GM19043 (cell line): ENCODE results near the gene CDO1.

ENCODE experiments used
- ATAC-seq: cut with Tn5 transposase; IDR thresholded peaks from one replicate; pipeline ENCODE4 v1.9.1; 2021; ENCODE audit warnings: low read depth; ENCODE audit not compliant: unreplicated experiment

Gene CDO1

GRCh38 chr5:115816226-115817081, at the start of gene CDO1:
CDO1 (minus strand) TSS chr5:115816659; CDS start chr5:115816397, 262 bp downstream.
- ATAC-seq, result no peak

- ATAC-seq, result no peak
These were observed 42.9 kb upstream of the CDO1 start for GRCh38 chr5:115859378-115859777.

- ATAC-seq, result no peak
These were observed 41.9 kb upstream of the CDO1 start for GRCh38 chr5:115858396-115858795.

GRCh38 chr5:115857626-115858349, 41.3 kb upstream of the CDO1 start:
- ATAC-seq, result no peak

GRCh38 chr5:115857057-115857479, 40.6 kb upstream of the CDO1 start:
- ATAC-seq, result no peak

GRCh38 chr5:115855959-115856358, 39.5 kb upstream of the CDO1 start:
- ATAC-seq, result no peak

GRCh38 chr5:115854139-115854538, 37.7 kb upstream of the CDO1 start:
- ATAC-seq, result no peak

- ATAC-seq, result no peak
These were observed 34.4 kb upstream of the CDO1 start for GRCh38 chr5:115850744-115851416.

- ATAC-seq, result no peak
These were observed 32.9 kb upstream of the CDO1 start for GRCh38 chr5:115849258-115849798.

GRCh38 chr5:115847290-115847689, 30.8 kb upstream of the CDO1 start:
- ATAC-seq, result no peak

GRCh38 chr5:115844321-115844817, 27.9 kb upstream of the CDO1 start:
- ATAC-seq, result no peak

GRCh38 chr5:115843444-115844130, 27.1 kb upstream of the CDO1 start:
- ATAC-seq, result no peak

GRCh38 chr5:115842952-115843351, 26.5 kb upstream of the CDO1 start:
- ATAC-seq, result no peak

GRCh38 chr5:115842089-115842935, 25.9 kb upstream of the CDO1 start:
- ATAC-seq, result peak; percentile 21

GRCh38 chr5:115841382-115842088, 25.1 kb upstream of the CDO1 start, which contains the start of the genes AP3S1 and ATG12:
AP3S1 (plus strand) TSS chr5:115841935; CDS start chr5:115842038, 103 bp downstream.
ATG12 (minus strand) TSS chr5:115841565; CDS start chr5:115841552, 13 bp downstream.
- peak; percentile 75 for ATAC-seq

- ATAC-seq, result no peak
These were observed 24.4 kb upstream of the CDO1 start for GRCh38 chr5:115840873-115841272.

GRCh38 chr5:115838885-115839518, 22.5 kb upstream of the CDO1 start:
- no peak for ATAC-seq

GRCh38 chr5:115835481-115835880, 19.0 kb upstream of the CDO1 start:
- no peak for ATAC-seq
